KMS-11 (cell line): ENCODE results near the gene REC8.

Experiments used
- H2AFZ ChIP-seq: fragments of 200-600 bp; sonication (generic); 2 replicates; pipeline ENCODE4 v1.6.1; 2016; ENCODE audit warnings: antibody characterized with exemption, mixed run types, low read depth
- H3K27ac ChIP-seq: fragments of 200-600 bp; sonication (generic); 2 replicates; pipeline ENCODE4 v1.6.1; 2016; ENCODE audit warnings: mild to moderate bottlenecking, mixed run types
- H3K27me3 ChIP-seq: fragments of 200-600 bp; sonication (generic); 2 replicates; pipeline ENCODE4 v1.6.1; 2017; ENCODE audit warnings: mild to moderate bottlenecking, low read depth, mixed run types, moderate library complexity; ENCODE audit not compliant: insufficient read depth
- H3K36me3 ChIP-seq: fragments of 200-600 bp; sonication (generic); 2 replicates; pipeline ENCODE4 v1.6.1; 2017; ENCODE audit warnings: mild to moderate bottlenecking, mixed run types; ENCODE audit not compliant: insufficient read depth
- H3K4me1 ChIP-seq: fragments of 200-600 bp; sonication (generic); 2 replicates; pipeline ENCODE4 v1.6.1; 2016; ENCODE audit warnings: mild to moderate bottlenecking, low read depth, mixed run types; ENCODE audit not compliant: poor library complexity, severe bottlenecking
- H3K4me2 ChIP-seq: fragments of 200-600 bp; sonication (generic); 2 replicates; pipeline ENCODE4 v1.7.0; 2016; ENCODE audit warnings: mild to moderate bottlenecking, mixed run types
- H3K4me3 ChIP-seq: fragments of 200-600 bp; sonication (generic); IDR thresholded peaks from 2 replicates; pipeline ENCODE4 v1.6.1; 2017; ENCODE audit warnings: low read depth, low read length, mixed read lengths; ENCODE audit not compliant: insufficient read depth
- H3K79me2 ChIP-seq: fragments of 200-600 bp; sonication (generic); 2 replicates; pipeline ENCODE4 v1.6.1; 2016; ENCODE audit warnings: low read depth, mixed run types; ENCODE audit not compliant: insufficient read depth
- H3K9ac ChIP-seq: fragments of 200-600 bp; sonication (generic); 2 replicates; pipeline ENCODE4 v1.6.1; 2016; ENCODE audit warnings: mild to moderate bottlenecking, mixed run types
- H4K20me1 ChIP-seq: fragments of 200-600 bp; sonication (generic); 2 replicates; pipeline ENCODE4 v1.6.1; 2016; ENCODE audit warnings: mild to moderate bottlenecking, mixed run types; ENCODE audit not compliant: insufficient read depth
- CTCF ChIP-seq: fragments of 200-600 bp; sonication (generic); conservative IDR thresholded peaks from 2 replicates; pipeline ENCODE4 v1.6.1; 2017; ENCODE audit warnings: low read depth, mild to moderate bottlenecking, antibody characterized with exemption, low read length, moderate library complexity, mixed read lengths

The REC8 gene

DNA sequence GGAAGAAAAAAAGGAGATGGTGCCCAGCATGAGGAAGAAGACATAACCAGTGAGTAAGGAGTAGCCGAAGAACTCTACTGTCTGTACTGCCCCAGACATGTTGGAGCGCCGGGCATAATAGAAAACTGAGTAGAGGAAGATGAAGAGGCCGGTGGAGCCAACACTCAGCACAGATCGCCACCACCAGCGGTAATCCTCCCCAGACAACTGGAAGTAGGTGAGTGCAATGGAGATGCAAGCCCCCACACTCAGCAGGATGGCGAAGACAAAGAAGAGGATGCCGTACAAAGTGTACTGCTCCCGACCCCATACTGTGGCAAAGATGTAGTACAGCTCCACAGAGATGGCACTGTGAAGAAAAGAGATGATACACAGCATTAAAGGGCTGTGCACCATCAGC, 17.6 kb downstream of the REC8 start:
- peaks cover 7% of the 10 kb centered on the region; the same call in 1 of the 2 replicates for H3K79me2 ChIP-seq
- no peaks in the 10 kb centered on the region for H3K27me3 ChIP-seq
- no peak overlapping the region for H2AFZ ChIP-seq
- no peaks in the 10 kb centered on the region for H4K20me1 ChIP-seq
- no peak overlapping the region for H3K9ac ChIP-seq
- H3K36me3 ChIP-seq = no peaks in the 10 kb centered on the region
- no peak overlapping the region for H3K27ac ChIP-seq
- H3K4me1 ChIP-seq = peaks cover 20% of the 10 kb centered on the region
- H3K4me3 ChIP-seq = no peak overlapping the region
- peak overlapping the region; percentile 60 for H3K4me2 ChIP-seq
- no peak for TF ChIP-seq CTCF

GRCh38 chr14:24190416-24190815, 18.5 kb downstream of the REC8 start:
- H3K9ac ChIP-seq = no peak overlapping the region
- no peak overlapping the region for H3K4me3 ChIP-seq
- peaks cover 7% of the 10 kb centered on the region; the same call in 1 of the 2 replicates for H3K79me2 ChIP-seq
- no peak overlapping the region for H3K27ac ChIP-seq
- H3K4me2 ChIP-seq = no peak overlapping the region
- no peak overlapping the region for H2AFZ ChIP-seq
- no peaks in the 10 kb centered on the region for H3K27me3 ChIP-seq
- no peaks in the 10 kb centered on the region for H3K36me3 ChIP-seq
- no peaks in the 10 kb centered on the region for H4K20me1 ChIP-seq
- H3K4me1 ChIP-seq = peaks cover 23% of the 10 kb centered on the region
- no peak for TF ChIP-seq CTCF

DNA sequence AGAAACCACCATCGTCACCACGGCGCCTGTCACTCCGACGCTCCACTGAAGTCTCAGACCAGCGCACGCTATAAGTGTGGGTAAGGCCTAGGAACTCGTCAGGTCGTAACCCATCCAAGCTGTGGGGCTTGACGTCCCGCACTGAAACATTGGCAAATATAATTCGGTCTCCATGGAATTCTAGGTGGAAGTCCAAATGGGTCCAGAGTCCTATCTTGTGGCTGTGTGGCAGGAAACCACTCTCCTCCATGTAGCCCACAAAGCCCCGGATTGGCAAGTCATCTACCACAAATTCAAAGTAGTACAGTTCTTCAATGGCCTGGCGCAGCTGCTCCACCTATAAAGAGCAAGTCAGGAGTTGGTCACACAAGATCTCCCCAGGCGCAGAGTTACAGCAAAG, 21.1 kb downstream of the REC8 start:
- no peaks in the 10 kb centered on the region for H3K27me3 ChIP-seq
- H3K79me2 ChIP-seq = no peaks in the 10 kb centered on the region; the same call in 1 of the 2 replicates
- no peak overlapping the region for H3K4me3 ChIP-seq
- no peak overlapping the region for H3K27ac ChIP-seq
- peaks cover 15% of the 10 kb centered on the region for H3K4me1 ChIP-seq
- no peaks in the 10 kb centered on the region for H4K20me1 ChIP-seq
- TF ChIP-seq CTCF = no peak
- no peak overlapping the region for H3K9ac ChIP-seq
- no peak overlapping the region for H2AFZ ChIP-seq
- H3K36me3 ChIP-seq = no peaks in the 10 kb centered on the region
- H3K4me2 ChIP-seq = no peak overlapping the region

DNA sequence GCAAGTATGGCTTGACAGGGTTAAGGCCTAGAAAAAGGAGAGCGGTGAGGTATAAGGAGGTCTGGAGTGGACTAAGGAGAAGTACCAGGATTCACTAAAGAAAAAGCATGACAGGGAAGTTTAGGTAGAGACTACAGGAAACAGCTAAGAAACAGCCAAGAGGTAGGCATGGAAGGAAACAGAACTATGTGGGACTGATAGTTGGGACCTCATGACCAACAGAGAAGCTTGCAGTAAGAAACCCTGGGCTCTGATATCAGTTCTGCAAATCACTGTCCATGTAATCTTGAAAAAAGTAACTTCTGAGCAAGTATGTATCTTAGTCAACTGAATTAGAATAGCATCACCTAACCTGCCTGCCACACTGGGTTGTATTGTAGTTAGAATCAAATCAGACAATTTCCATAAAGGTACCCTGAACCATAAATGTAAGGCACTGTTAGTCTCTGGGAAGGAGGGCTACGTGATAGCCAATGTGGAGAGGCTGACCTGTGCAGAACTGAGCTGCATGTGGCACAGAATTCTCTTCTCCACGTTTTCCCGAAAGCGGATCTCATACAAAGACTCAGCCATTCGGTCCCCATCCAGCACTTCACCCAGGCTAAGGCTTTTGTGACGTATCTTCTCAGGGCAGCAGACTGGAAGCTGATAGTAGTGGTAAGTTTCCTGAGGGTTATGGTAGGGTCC, 22.4 kb downstream of the REC8 start:
- Histone ChIP-seq H3K36me3 (no peaks in the 10 kb centered on the region), H3K4me2 (peak overlapping the region; percentile 57), H3K27ac (peak overlapping the region; percentile 94; the same call in 1 of the 2 replicates), H2AFZ (peak overlapping the region; percentile 81; the same call in 1 of the 2 replicates), H3K79me2 (no peaks in the 10 kb centered on the region; the same call in 1 of the 2 replicates), H3K9ac (no peak overlapping the region), H3K27me3 (no peaks in the 10 kb centered on the region), H3K4me3 (no peak overlapping the region), H4K20me1 (no peaks in the 10 kb centered on the region), H3K4me1 (peaks cover 10% of the 10 kb centered on the region)
- TF ChIP-seq CTCF = no peak
